GM23248 (cell line): Measurements from ENCODE around the gene HSPA1A. TPM values are rescaled to one million over a fixed set of nuclear protein-coding genes. Genes with fewer than 3 reads are reported as not detected.
"Not testable (repeated sequence)": the region's sequence is repeated elsewhere in the genome, so short reads cannot be mapped to it uniquely, and the experiment has no call there.

ENCODE experiments used
- DNase-seq: peaks from one replicate; pipeline ENCODE4 v3.0.0-alpha.2; 2015
- H2AFZ ChIP-seq: fragments of 200-600 bp; sonication (generic); 2 replicates; pipeline ENCODE4 v1.6.1; 2016; ENCODE audit warnings: antibody characterized with exemption
- H3F3A ChIP-seq: fragments of 200-600 bp; sonication (generic); 2 replicates; pipeline ENCODE4 v1.6.1; 2016; ENCODE audit warnings: mild to moderate bottlenecking, antibody characterized with exemption, mixed run types; ENCODE audit not compliant: insufficient read depth
- H3K27ac ChIP-seq: fragments of 200-600 bp; sonication (generic); 2 replicates; pipeline ENCODE4 v1.5.1; 2016; ENCODE audit warnings: mild to moderate bottlenecking
- H3K27me3 ChIP-seq: fragments of 200-600 bp; sonication (generic); replicated peaks from 2 replicates; pipeline ENCODE4 v1.6.1; 2016; ENCODE audit warnings: mild to moderate bottlenecking; ENCODE audit not compliant: insufficient read depth
- H3K36me3 ChIP-seq: fragments of 200-600 bp; sonication (generic); 2 replicates; pipeline ENCODE4 v1.6.1; 2016; ENCODE audit warnings: low read depth, mild to moderate bottlenecking
- H3K4me1 ChIP-seq: fragments of 200-600 bp; sonication (generic); 2 replicates; pipeline ENCODE4 v1.6.1; 2016; ENCODE audit warnings: mild to moderate bottlenecking; ENCODE audit not compliant: insufficient read depth
- H3K4me2 ChIP-seq: fragments of 200-600 bp; sonication (generic); one replicate; pipeline ENCODE4 v1.6.1; 2016; ENCODE audit warnings: mild to moderate bottlenecking; ENCODE audit not compliant: unreplicated experiment
- H3K4me3 ChIP-seq: fragments of 200-600 bp; sonication (generic); 2 replicates; pipeline ENCODE4 v1.5.1; 2016; ENCODE audit warnings: mild to moderate bottlenecking
- H3K79me2 ChIP-seq: fragments of 200-600 bp; sonication (generic); 2 replicates; pipeline ENCODE4 v1.6.1; 2016; ENCODE audit warnings: mild to moderate bottlenecking; ENCODE audit not compliant: insufficient read depth
- H3K9ac ChIP-seq: fragments of 200-600 bp; sonication (generic); 2 replicates; pipeline ENCODE4 v1.6.1; 2016; ENCODE audit warnings: mild to moderate bottlenecking
- H3K9me2 ChIP-seq: fragments of 200-600 bp; sonication (generic); 2 replicates; pipeline ENCODE4 v1.6.1; 2016; ENCODE audit warnings: mixed run types, mild to moderate bottlenecking, moderate library complexity; ENCODE audit not compliant: insufficient read depth
- H3K9me3 ChIP-seq: fragments of 200-600 bp; sonication (generic); one replicate; pipeline ENCODE4 v1.6.1; 2017; ENCODE audit warnings: low read depth
- H4K20me1 ChIP-seq: fragments of 200-600 bp; sonication (generic); 2 replicates; pipeline ENCODE4 v1.6.0; 2016; ENCODE audit not compliant: insufficient read depth
- EZH2 ChIP-seq: fragments of 200-600 bp; sonication (generic); IDR thresholded peaks from 2 replicates; pipeline ENCODE4 v1.6.1; 2018; ENCODE audit warnings: antibody characterized with exemption, mild to moderate bottlenecking; ENCODE audit not compliant: insufficient read depth, poor library complexity, severe bottlenecking
- EZH2phosphoT487 ChIP-seq: fragments of 200-600 bp; sonication (generic); IDR thresholded peaks from 2 replicates; pipeline ENCODE4 v1.6.1; 2018; ENCODE audit warnings: antibody characterized with exemption, moderate library complexity, mild to moderate bottlenecking, low read depth; ENCODE audit not compliant: insufficient read depth
- WGBS, 2 experiments: methylation state at CpG; one replicate each; pipeline ENCODE4 v1.1.6; 2015 to 2017; ENCODE audit warnings: low lambda C conversion rate in 2 of 2, low coverage in 1 of 2; ENCODE audit errors: missing lambda C conversion rate in 2 of 2; 5-methylcytosine and 5-hydroxymethylcytosine counted together
- in situ Hi-C: fragments of 300-500 bp; cut with MboI; formaldehyde crosslinking; loops from 2 replicates; pipeline ENCODE4 v1.15.0; 2020
- polyA plus RNA-seq: library from polyadenylated mRNA; unstranded; fragments of >200 nt; fragmentation: Nextera tagmentation; extraction: Ambion mirVana; gene quantifications from 2 replicates; pipeline ENCODE4 v1.2.1, GENCODE V29; 2016
- total RNA-seq: library from RNA; depleted of rRNA; stranded (reverse); fragments of >200 nt; shearing (Covaris generic); gene quantifications from 2 replicates; pipeline ENCODE4 v1.2.3, GENCODE V29; 2014

Gene HSPA1A
- total and polyA plus RNA-seq, 2 experiments from 2014 or later = 67.5 to 107 TPM

DNA sequence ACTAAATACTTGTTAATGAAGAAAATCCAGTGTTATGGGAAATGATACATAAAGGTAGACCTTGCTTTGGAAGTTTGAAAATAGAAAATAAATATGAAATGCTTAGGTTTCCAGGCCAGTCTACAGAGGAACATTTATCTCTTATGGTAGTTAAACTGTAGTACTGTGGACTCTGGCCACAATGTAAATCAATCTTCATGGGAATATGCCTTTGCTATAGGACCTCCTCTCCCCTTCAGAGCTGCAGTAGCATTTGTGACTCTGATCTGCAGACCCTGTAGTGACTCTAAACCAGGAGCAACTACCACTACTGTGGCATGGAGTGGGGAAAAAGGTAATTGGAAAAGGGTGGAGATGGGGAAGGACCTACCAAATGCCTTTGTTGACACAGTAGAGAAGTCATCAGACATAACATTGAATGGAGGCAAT is 4.5 kb downstream of the HSPA1A start:
- in situ Hi-C loops = no loop called here
- H2AFZ ChIP-seq = no peak overlapping the region
- no peaks in the 10 kb centered on the region for H3K9me2 ChIP-seq
- H3K9me3 ChIP-seq = no peaks in the 10 kb centered on the region
- no peak overlapping the region for H3K4me3 ChIP-seq
- peaks cover 51% of the 10 kb centered on the region for H3K79me2 ChIP-seq
- no peak for TF ChIP-seq EZH2
- no peak for TF ChIP-seq EZH2phosphoT487
- peaks cover 51% of the 10 kb centered on the region for H3F3A ChIP-seq
- no peaks in the 10 kb centered on the region for H4K20me1 ChIP-seq
- no peaks in the 10 kb centered on the region for H3K36me3 ChIP-seq
- no peak for DNase-seq
- peak overlapping the region; percentile 75 for H3K27ac ChIP-seq
- no peaks in the 10 kb centered on the region for H3K27me3 ChIP-seq
- 0 out of 2 replicates have a peak overlapping the region, but pooled peaks have one; percentile 11 for H3K9ac ChIP-seq
- H3K4me2 ChIP-seq = no peak overlapping the region
- peaks cover 22% of the 10 kb centered on the region for H3K4me1 ChIP-seq

DNA sequence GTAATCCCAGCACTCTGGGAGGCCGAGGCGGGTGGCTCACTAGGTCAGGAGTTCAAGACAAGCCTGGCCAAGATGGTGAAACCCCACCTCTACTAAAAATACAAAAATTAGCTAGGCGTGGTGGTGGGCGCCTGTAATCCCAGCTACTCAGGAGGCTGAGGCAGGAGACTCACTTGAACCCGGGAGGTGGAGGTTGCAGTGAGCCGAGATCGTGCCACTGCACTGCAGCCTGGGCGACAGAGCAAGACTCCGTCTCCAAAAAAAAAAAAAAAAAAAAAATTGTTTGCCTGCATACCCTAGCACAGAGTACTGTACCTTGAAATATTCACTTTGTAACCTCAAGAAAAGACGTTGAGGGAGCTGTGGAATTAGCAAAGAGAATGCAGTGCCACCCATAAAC is 5.1 kb downstream of the HSPA1A start:
- H3K4me2 ChIP-seq, H3K36me3 ChIP-seq, H3K9me3 ChIP-seq, H3K9me2 ChIP-seq, DNase-seq, H4K20me1 ChIP-seq, H3K4me3 ChIP-seq, in situ Hi-C loops, H2AFZ ChIP-seq, H3K27me3 ChIP-seq, H3K9ac ChIP-seq: not testable (repeated sequence)
- H3K79me2 ChIP-seq = peaks cover 52% of the 10 kb centered on the region
- H3F3A ChIP-seq = peaks cover 52% of the 10 kb centered on the region
- H3K27ac ChIP-seq = 0 out of 2 replicates have a peak overlapping the region, but pooled peaks have one; percentile 75
- 93% methylated on average over 5 to 10 of the region's 10 CpGs for WGBS, 2 experiments
- H3K4me1 ChIP-seq = peaks cover 22% of the 10 kb centered on the region

DNA sequence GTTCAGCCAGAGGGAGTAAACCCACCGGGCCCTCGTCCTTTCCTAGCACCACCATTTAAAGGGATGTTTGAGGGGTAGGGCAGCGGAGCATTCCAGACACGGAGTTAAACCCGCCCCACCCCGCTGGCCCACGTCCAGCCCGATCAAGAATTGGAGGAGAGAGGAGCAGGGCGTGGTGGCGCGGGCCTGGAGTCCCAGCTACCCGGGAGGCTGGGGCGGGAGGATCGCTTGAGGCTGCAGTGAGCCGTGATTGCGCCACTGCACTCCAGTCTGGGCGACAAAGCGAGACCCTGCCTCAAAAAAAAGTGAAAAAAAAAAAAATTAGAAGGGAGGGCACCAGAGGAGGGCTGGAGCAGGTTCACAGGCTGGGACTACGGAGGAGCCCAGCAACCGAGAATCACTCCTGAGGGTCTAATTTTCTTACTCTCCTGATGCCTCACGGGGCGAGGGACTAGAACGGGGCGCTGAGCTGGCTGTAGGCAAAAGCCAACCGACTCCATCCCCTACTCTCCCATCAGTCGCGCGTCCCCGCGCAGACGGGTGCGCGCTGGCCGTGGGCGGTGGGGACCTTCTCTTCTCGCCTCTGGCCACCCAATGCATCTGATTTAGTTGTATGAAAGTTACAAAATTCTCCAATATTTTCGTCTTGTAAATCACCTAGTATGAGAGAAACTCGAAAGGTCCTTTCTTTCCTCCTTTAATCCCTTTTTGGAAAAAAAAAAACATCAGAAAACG is 6.1 kb downstream of the HSPA1A start:
- peaks cover 58% of the 10 kb centered on the region for H3F3A ChIP-seq
- peak overlapping the region; percentile 94 for H3K9ac ChIP-seq
- no peak for TF ChIP-seq EZH2phosphoT487
- TF ChIP-seq EZH2 = no peak
- DNase-seq = peak; percentile 77
- no peaks in the 10 kb centered on the region for H3K9me2 ChIP-seq
- peak overlapping the region; percentile 91 for H3K4me2 ChIP-seq
- in situ Hi-C loops = no loop called here
- no peaks in the 10 kb centered on the region for H4K20me1 ChIP-seq
- H3K4me3 ChIP-seq = peak overlapping the region; percentile 85
- peak overlapping the region; percentile 97 for H3K27ac ChIP-seq
- WGBS, 2 experiments = 5 to 8% methylated on average over 34 to 39 of the region's 39 CpGs
- peaks cover 61% of the 10 kb centered on the region for H3K79me2 ChIP-seq
- H3K9me3 ChIP-seq = no peaks in the 10 kb centered on the region
- no peaks in the 10 kb centered on the region for H3K36me3 ChIP-seq
- H3K27me3 ChIP-seq = no peaks in the 10 kb centered on the region
- H2AFZ ChIP-seq = peak overlapping the region; percentile 90
- peaks cover 26% of the 10 kb centered on the region for H3K4me1 ChIP-seq

DNA sequence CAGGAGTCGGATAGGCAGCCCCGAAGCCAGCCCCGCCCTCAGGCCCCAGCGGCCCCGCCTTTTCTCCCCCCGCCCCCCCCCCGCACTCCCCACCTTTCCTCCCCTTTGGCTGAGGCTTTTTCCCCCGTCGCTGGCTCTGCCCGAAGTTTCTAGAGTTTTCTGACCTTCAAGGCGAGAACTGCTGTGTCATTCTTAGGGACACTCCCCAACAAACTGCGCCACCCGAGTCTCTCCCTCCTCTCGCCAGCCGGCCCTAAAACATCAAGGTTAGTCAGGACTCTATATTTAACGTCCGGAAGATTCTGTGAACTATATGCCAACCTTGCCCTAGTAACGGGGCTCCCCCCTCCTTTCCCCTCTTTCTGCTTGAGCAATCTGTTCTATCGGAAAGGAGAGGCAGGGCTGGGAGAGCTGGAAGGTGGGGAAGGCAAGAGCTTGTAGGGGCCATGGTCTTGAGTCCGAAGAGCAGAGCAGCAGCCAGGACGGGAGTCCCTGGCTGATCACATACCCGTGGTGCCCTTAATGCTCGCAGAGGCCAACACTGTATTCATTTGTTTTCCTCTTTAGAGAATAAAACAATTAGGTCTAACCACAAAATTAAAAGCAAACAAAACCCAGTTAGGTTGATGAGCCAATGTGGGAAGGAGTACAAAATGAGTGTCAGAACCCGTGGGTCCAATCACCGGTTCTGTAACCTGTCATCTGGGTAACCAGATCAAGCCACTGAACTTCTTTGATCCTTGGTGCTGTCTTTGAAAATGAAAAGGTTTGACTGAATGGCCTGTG is 6.9 kb downstream of the HSPA1A start:
- Histone ChIP-seq H3K27ac (peak overlapping the region; percentile 97), H3K9ac (peak overlapping the region; percentile 94), H2AFZ (peak overlapping the region; percentile 90), H3K79me2 (peaks cover 61% of the 10 kb centered on the region), H3K36me3 (no peaks in the 10 kb centered on the region), H4K20me1 (no peaks in the 10 kb centered on the region), H3K4me2 (peak overlapping the region; percentile 91), H3K9me2 (no peaks in the 10 kb centered on the region), H3K4me3 (peak overlapping the region; percentile 85), H3F3A (peaks cover 64% of the 10 kb centered on the region), H3K9me3 (no peaks in the 10 kb centered on the region), H3K4me1 (peaks cover 28% of the 10 kb centered on the region), H3K27me3 (no peaks in the 10 kb centered on the region)
- in situ Hi-C loops = no loop called here
- TF ChIP-seq EZH2phosphoT487 (no peak), EZH2 (no peak)
- WGBS, 2 experiments = 1 to 2% methylated on average over 16 to 25 of the region's 25 CpGs
- peak; percentile 90 for DNase-seq

DNA sequence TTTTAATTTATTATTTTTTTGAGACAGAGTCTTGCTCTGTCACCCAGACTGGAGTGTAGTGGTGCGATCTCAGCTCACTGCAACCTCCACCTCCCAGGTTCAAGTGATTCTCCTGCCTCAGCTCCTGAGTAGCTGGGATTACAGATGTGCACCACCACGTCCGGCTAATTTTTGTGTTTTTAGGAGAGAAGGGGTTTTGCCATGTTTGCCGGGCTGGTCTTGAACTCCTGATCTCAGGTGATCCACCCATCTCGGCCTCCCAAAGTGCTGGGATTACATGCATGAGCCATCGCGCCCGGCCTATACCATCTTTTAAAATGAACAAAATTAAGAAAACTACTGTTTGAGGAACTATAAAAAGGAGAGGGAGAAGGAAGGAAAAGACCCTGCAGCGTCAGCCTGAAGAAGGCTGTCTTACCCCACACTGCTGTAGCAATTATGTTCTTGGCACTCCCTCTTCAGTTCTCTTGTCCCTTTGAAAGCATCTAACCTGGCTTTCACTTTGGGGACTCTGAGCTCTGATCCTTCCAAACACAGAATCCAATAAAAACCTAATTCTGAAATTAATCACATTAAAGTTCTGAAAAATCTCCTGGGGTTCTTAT is 8.4 kb downstream of the HSPA1A start:
- in situ Hi-C loops = not testable (repeated sequence)

More for the DNA sequence above, 8.4 kb downstream of the HSPA1A start:
- H2AFZ ChIP-seq, H3K4me3 ChIP-seq, H3K4me2 ChIP-seq, H3K9me3 ChIP-seq, H3K9me2 ChIP-seq, H3K9ac ChIP-seq, H3K27me3 ChIP-seq, H3K36me3 ChIP-seq, H4K20me1 ChIP-seq, DNase-seq: not testable (repeated sequence)
- peak overlapping the region; percentile 97; the same call in 1 of the 2 replicates for H3K27ac ChIP-seq
- H3K79me2 ChIP-seq = peaks cover 47% of the 10 kb centered on the region
- 96 to 98% methylated on average over 9 of the region's 9 CpGs for WGBS, 2 experiments
- peaks cover 50% of the 10 kb centered on the region for H3F3A ChIP-seq
- peaks cover 22% of the 10 kb centered on the region for H3K4me1 ChIP-seq
